ENCODE results near the gene FRMD5. TPM values are rescaled to one million over a fixed set of nuclear protein-coding genes. Genes with fewer than 3 reads are reported as not detected.

The FRMD5 gene
- polyA plus RNA-seq, 1 donor (not counting 4 experiments of a cell fraction or from before 2014, with no cell fraction given) = 7.3 TPM

DNA sequence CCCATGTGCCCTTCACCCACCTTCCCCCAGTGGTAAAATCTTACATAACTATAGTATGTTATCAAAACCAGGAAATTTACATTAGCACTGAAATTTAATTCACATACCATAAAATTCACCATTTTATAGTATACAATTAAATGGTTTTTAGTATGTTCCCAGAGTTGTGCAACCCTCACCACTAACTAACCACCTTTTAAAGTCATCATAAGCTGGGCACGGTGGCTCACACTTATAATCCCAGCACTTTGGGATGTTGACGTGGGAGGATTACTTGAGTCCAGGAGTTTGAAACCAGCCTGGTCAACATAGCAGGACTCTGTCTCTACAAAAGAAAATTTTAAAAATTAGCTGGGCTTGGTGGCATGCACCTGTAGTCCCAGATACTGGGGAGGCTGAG, 13.7 kb downstream of the FRMD5 start:
- no peak overlapping the region for H3K4me2 ChIP-seq (ENCODE audit: control insufficient read depth, extremely low read depth, insufficient read depth, low read depth, low read length)
- no peak for DNase-seq (ENCODE audit: low read depth, low spot score)
- H3K4me3 ChIP-seq (ENCODE audit: control insufficient read depth in 2 of 3, extremely low read depth in 1 of 3, insufficient read depth in 2 of 3, low read depth in 1 of 3, low read length in 3 of 3) = no peak overlapping the region
- dilution Hi-C loops (cut with MboI; ENCODE audit: extremely low pct_ligation_motif_present, low sequenced_read_pairs) = no loop called here
- no peak overlapping the region for H2AFZ ChIP-seq (ENCODE audit: control insufficient read depth, low read length)
- no peak for FAIRE-seq
- no peak overlapping the region for H3K9ac ChIP-seq (ENCODE audit: control insufficient read depth, extremely low read depth, insufficient read depth, low read length)
- no peaks in the 10 kb centered on the region for H3K9me1 ChIP-seq (ENCODE audit: control insufficient read depth, extremely low read depth, insufficient read depth, low read length)
- H3K27me3 ChIP-seq (ENCODE audit: control insufficient read depth, extremely low read depth, insufficient read depth, low read length) = no peaks in the 10 kb centered on the region
- TF ChIP-seq EZH2 (IDR thresholded peaks at IDR 0.05; ENCODE audit: low read length) = no peak
- no peak overlapping the region for H3K27ac ChIP-seq (ENCODE audit: control insufficient read depth, insufficient read depth, low read length)
- H3K36me3 ChIP-seq (ENCODE audit: control insufficient read depth in 2 of 2, extremely low read depth in 1 of 2, insufficient read depth in 2 of 2, low read length in 2 of 2) = no peaks in the 10 kb centered on the region
- peaks cover 4% of the 10 kb centered on the region for H3K4me1 ChIP-seq (ENCODE audit: control insufficient read depth, extremely low read depth, insufficient read depth, low read length)
- no peaks in the 10 kb centered on the region for H4K20me1 ChIP-seq (ENCODE audit: control insufficient read depth, extremely low read depth, insufficient read depth, low read length)
- no peaks in the 10 kb centered on the region for H3K9me3 ChIP-seq (ENCODE audit: control insufficient read depth, low read depth, low read length)
- H3K79me2 ChIP-seq (ENCODE audit: control insufficient read depth, insufficient read depth, low read length) = peaks cover 54% of the 10 kb centered on the region

DNA sequence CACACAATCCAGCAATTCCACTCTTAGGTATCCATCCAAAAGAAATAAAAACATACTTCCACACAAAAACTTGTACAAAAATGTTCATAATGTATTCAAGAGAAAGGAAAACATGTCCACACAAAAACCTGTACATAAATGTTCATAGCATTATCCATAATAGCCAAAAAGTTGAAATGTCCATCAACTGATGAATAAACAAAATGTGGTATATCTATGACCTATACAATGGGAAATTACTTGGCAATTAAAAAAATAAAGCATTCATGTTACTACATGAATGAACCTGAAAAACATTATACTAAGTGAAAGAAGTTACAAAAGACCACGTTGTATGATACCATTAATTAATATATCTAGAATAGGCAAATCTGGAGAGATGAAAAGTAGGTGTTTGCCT, 17.9 kb downstream of the FRMD5 start:
- H3K4me2 ChIP-seq (ENCODE audit: control insufficient read depth, extremely low read depth, insufficient read depth, low read depth, low read length) = no peak overlapping the region
- H3K9me1 ChIP-seq (ENCODE audit: control insufficient read depth, extremely low read depth, insufficient read depth, low read length) = no peaks in the 10 kb centered on the region
- no peak overlapping the region for H3K4me3 ChIP-seq (ENCODE audit: control insufficient read depth in 2 of 3, extremely low read depth in 1 of 3, insufficient read depth in 2 of 3, low read depth in 1 of 3, low read length in 3 of 3)
- H2AFZ ChIP-seq (ENCODE audit: control insufficient read depth, low read length) = no peak overlapping the region
- DNase-seq (ENCODE audit: low read depth, low spot score) (no peak), FAIRE-seq (peak; percentile 9)
- H4K20me1 ChIP-seq (ENCODE audit: control insufficient read depth, extremely low read depth, insufficient read depth, low read length) = no peaks in the 10 kb centered on the region
- no peaks in the 10 kb centered on the region for H3K9me3 ChIP-seq (ENCODE audit: control insufficient read depth, low read depth, low read length)
- no peaks in the 10 kb centered on the region for H3K36me3 ChIP-seq (ENCODE audit: control insufficient read depth in 2 of 2, extremely low read depth in 1 of 2, insufficient read depth in 2 of 2, low read length in 2 of 2)
- peaks cover 9% of the 10 kb centered on the region for H3K4me1 ChIP-seq (ENCODE audit: control insufficient read depth, extremely low read depth, insufficient read depth, low read length)
- peaks cover 57% of the 10 kb centered on the region for H3K79me2 ChIP-seq (ENCODE audit: control insufficient read depth, insufficient read depth, low read length)
- dilution Hi-C loops (cut with MboI; ENCODE audit: extremely low pct_ligation_motif_present, low sequenced_read_pairs) = no loop called here
- no peak overlapping the region for H3K9ac ChIP-seq (ENCODE audit: control insufficient read depth, extremely low read depth, insufficient read depth, low read length)
- H3K27me3 ChIP-seq (ENCODE audit: control insufficient read depth, extremely low read depth, insufficient read depth, low read length) = no peaks in the 10 kb centered on the region
- TF ChIP-seq, protein P1, sequence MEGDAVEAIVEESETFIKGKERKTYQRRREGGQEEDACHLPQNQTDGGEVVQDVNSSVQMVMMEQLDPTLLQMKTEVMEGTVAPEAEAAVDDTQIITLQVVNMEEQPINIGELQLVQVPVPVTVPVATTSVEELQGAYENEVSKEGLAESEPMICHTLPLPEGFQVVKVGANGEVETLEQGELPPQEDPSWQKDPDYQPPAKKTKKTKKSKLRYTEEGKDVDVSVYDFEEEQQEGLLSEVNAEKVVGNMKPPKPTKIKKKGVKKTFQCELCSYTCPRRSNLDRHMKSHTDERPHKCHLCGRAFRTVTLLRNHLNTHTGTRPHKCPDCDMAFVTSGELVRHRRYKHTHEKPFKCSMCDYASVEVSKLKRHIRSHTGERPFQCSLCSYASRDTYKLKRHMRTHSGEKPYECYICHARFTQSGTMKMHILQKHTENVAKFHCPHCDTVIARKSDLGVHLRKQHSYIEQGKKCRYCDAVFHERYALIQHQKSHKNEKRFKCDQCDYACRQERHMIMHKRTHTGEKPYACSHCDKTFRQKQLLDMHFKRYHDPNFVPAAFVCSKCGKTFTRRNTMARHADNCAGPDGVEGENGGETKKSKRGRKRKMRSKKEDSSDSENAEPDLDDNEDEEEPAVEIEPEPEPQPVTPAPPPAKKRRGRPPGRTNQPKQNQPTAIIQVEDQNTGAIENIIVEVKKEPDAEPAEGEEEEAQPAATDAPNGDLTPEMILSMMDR (optimal IDR thresholded peaks at IDR 0.05 in 1 of 3, IDR thresholded peaks at IDR 0.05 in 1 of 3, conservative IDR thresholded peaks at IDR 0.05 in 1 of 3; ENCODE audit: extremely low read depth in 1 of 3, insufficient read depth in 2 of 3, low read length in 3 of 3) = no peak
- no peak for TF ChIP-seq EZH2 (IDR thresholded peaks at IDR 0.05; ENCODE audit: low read length)
- no peak overlapping the region for H3K27ac ChIP-seq (ENCODE audit: control insufficient read depth, insufficient read depth, low read length)

DNA sequence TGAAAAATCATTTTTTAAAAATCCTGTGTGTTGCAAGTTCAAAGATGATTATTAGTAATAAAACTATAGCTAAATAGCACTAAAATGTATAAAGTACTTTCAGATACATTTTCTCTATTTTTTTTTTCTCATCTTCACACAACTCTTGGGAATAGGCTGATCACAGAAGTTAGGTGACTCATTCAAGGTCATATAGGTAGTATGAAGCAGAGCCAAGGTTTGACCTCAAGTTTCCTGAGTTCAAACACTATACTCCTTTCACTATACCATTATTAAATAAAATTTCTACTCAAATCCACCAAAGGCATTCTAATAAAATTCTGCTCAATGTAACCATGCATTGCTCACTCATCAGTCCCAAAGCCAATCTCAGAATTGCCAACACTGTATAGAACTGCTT, 21.3 kb downstream of the FRMD5 start:
- no peak overlapping the region for H3K4me2 ChIP-seq (ENCODE audit: control insufficient read depth, extremely low read depth, insufficient read depth, low read depth, low read length)
- H3K9ac ChIP-seq (ENCODE audit: control insufficient read depth, extremely low read depth, insufficient read depth, low read length) = no peak overlapping the region
- H4K20me1 ChIP-seq (ENCODE audit: control insufficient read depth, extremely low read depth, insufficient read depth, low read length) = no peaks in the 10 kb centered on the region
- H3K36me3 ChIP-seq (ENCODE audit: control insufficient read depth in 2 of 2, extremely low read depth in 1 of 2, insufficient read depth in 2 of 2, low read length in 2 of 2) = no peaks in the 10 kb centered on the region
- H3K4me1 ChIP-seq (ENCODE audit: control insufficient read depth, extremely low read depth, insufficient read depth, low read length) = peaks cover 9% of the 10 kb centered on the region
- H3K27ac ChIP-seq (ENCODE audit: control insufficient read depth, insufficient read depth, low read length) = no peak overlapping the region
- FAIRE-seq = no peak
- TF ChIP-seq, protein P1 (optimal IDR thresholded peaks at IDR 0.05 in 1 of 3, IDR thresholded peaks at IDR 0.05 in 1 of 3, conservative IDR thresholded peaks at IDR 0.05 in 1 of 3; ENCODE audit: extremely low read depth in 1 of 3, insufficient read depth in 2 of 3, low read length in 3 of 3) = no peak
- TF ChIP-seq EZH2 (IDR thresholded peaks at IDR 0.05; ENCODE audit: low read length) = no peak
- no peaks in the 10 kb centered on the region for H3K9me3 ChIP-seq (ENCODE audit: control insufficient read depth, low read depth, low read length)
- no peak overlapping the region for H2AFZ ChIP-seq (ENCODE audit: control insufficient read depth, low read length)
- peaks cover 45% of the 10 kb centered on the region for H3K79me2 ChIP-seq (ENCODE audit: control insufficient read depth, insufficient read depth, low read length)
- no peak for DNase-seq (ENCODE audit: low read depth, low spot score)
- H3K27me3 ChIP-seq (ENCODE audit: control insufficient read depth, extremely low read depth, insufficient read depth, low read length) = no peaks in the 10 kb centered on the region
- no peaks in the 10 kb centered on the region for H3K9me1 ChIP-seq (ENCODE audit: control insufficient read depth, extremely low read depth, insufficient read depth, low read length)
- no peak overlapping the region for H3K4me3 ChIP-seq (ENCODE audit: control insufficient read depth in 2 of 3, extremely low read depth in 1 of 3, insufficient read depth in 2 of 3, low read depth in 1 of 3, low read length in 3 of 3)
- dilution Hi-C loops (cut with MboI; ENCODE audit: extremely low pct_ligation_motif_present, low sequenced_read_pairs) = no loop called here

All from keratinocyte (primary cell).